ENCODE results near the gene APMAP.

The APMAP gene

GRCh38 chr20:25013478-25014380, 21.2 kb upstream of the APMAP start:
- Histone ChIP-seq H3K36me3 (ENCODE audit: control insufficient read depth in 1 of 2, insufficient read depth in 2 of 2, low read length in 2 of 2) (peaks cover 58 to 64% of the 10 kb centered on the region in 2 donors), H3K4me1 (ENCODE audit: control insufficient read depth in 1 of 2, insufficient read depth in 2 of 2, low read length in 2 of 2) (peaks cover 0 to 6% of the 10 kb centered on the region in 2 donors), H3K9me3 (ENCODE audit: control insufficient read depth in 1 of 2, low read length in 2 of 2) (no peaks in the 10 kb centered on the region), H3K27me3 (ENCODE audit: low read depth, low read length) (no peaks in the 10 kb centered on the region), H3K4me3 (ENCODE audit: low read depth in 1 of 2, low read length in 2 of 2) (no peak overlapping the region), H3K27ac (ENCODE audit: low read length) (no peak overlapping the region)

- H3K27ac ChIP-seq (ENCODE audit: low read length) = no peak overlapping the region
- H3K36me3 ChIP-seq (ENCODE audit: control insufficient read depth in 1 of 2, insufficient read depth in 2 of 2, low read length in 2 of 2) = peaks cover 61 to 65% of the 10 kb centered on the region in 2 donors
- H3K4me3 ChIP-seq (ENCODE audit: low read depth in 1 of 2, low read length in 2 of 2) = no peak overlapping the region
Measured at GRCh38 chr20:25012616-25013189, 20.2 kb upstream of the APMAP start.

GRCh38 chr20:25011831-25012241, 19.3 kb upstream of the APMAP start:
- no peak overlapping the region for H3K27ac ChIP-seq (ENCODE audit: low read length)
- H3K36me3 ChIP-seq (ENCODE audit: control insufficient read depth in 1 of 2, insufficient read depth in 2 of 2, low read length in 2 of 2) = peaks cover 68 to 72% of the 10 kb centered on the region in 2 donors
- H3K27me3 ChIP-seq (ENCODE audit: low read depth, low read length) = no peaks in the 10 kb centered on the region
- H3K4me1 ChIP-seq (ENCODE audit: control insufficient read depth in 1 of 2, insufficient read depth in 2 of 2, low read length in 2 of 2) = peaks cover 0 to 6% of the 10 kb centered on the region in 2 donors
- no peaks in the 10 kb centered on the region for H3K9me3 ChIP-seq (ENCODE audit: control insufficient read depth in 1 of 2, low read length in 2 of 2)
- H3K4me3 ChIP-seq (ENCODE audit: low read depth in 1 of 2, low read length in 2 of 2) = no peak overlapping the region

More at GRCh38 chr20:25012616-25013189, 20.2 kb upstream of the APMAP start:
- Histone ChIP-seq H3K9me3 (ENCODE audit: control insufficient read depth in 1 of 2, low read length in 2 of 2) (no peaks in the 10 kb centered on the region), H3K27me3 (ENCODE audit: low read depth, low read length) (no peaks in the 10 kb centered on the region), H3K4me1 (ENCODE audit: control insufficient read depth in 1 of 2, insufficient read depth in 2 of 2, low read length in 2 of 2) (peaks cover 0 to 6% of the 10 kb centered on the region in 2 donors)

DNA sequence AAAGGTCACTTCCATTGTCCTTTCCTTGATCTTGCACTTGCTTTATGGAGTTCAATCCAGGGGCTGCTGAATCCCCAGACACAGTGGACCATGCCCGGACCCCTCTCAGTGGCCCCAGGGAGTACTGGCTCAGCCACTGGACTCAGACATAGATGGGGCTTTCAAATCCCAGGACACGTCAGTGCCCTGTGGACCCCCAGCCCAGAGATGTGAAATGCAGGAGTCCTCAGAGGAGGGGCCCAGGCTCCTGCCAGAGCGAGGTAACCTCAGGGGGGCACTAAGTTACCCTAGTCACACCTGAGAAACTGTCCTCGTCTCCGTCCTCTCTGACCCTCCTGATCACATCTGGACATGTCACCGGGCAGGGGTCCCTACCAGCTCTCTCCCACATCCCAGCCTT, 18.7 kb upstream of the APMAP start:
- Histone ChIP-seq H3K27ac (ENCODE audit: low read length) (no peak overlapping the region), H3K27me3 (ENCODE audit: low read depth, low read length) (no peaks in the 10 kb centered on the region), H3K9me3 (ENCODE audit: control insufficient read depth in 1 of 2, low read length in 2 of 2) (no peaks in the 10 kb centered on the region), H3K4me3 (ENCODE audit: low read depth in 1 of 2, low read length in 2 of 2) (no peak overlapping the region), H3K36me3 (ENCODE audit: control insufficient read depth in 1 of 2, insufficient read depth in 2 of 2, low read length in 2 of 2) (peaks cover 69 to 78% of the 10 kb centered on the region in 2 donors), H3K4me1 (ENCODE audit: control insufficient read depth in 1 of 2, insufficient read depth in 2 of 2, low read length in 2 of 2) (peaks cover 0 to 9% of the 10 kb centered on the region in 2 donors)

DNA sequence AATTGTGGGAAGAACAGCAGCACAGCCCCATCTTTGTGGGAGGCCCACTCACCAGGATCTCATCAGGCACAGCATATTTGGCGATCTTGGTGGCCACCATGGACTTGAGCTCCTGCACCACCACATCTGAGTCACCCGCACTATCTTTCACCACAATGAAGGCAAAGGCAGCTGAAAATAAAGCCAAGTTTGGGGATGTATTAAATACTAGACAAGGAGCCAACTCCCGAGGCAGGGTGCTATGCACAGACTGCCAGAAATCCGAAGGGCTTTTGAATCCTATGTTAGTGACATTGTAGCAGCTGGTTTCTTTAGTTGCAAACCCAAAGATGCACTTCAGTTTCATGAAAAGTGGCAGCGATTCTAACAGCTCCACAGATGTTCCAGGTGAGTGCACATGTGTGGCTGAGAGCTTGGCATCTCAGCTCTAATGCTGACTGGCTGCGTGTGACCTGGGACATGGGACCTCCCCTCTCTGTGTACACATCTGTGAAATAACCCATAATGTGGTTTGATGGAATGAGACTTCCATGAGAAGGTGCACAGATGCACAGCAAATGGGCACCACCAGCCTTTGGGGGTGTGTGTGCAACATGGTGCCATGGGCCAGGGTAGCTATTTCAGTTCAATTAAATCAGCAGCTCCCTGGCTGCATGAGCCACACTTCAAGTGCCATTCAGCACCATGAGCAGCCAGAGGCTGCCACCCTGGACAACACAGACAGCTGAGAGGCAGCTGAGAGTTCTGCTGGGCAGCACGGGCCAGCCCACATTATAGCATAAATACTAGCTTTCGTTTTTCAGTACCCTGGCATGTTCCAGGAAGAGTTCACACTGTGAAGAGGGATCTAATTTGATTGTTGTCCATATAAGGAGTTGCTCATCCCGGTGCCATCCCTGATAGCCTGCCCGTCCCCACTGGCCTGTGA, 16.9 kb upstream of the APMAP start:
- H3K27ac ChIP-seq (ENCODE audit: low read length) = peak overlapping the region; percentile 45
- H3K27me3 ChIP-seq (ENCODE audit: low read depth, low read length) = no peaks in the 10 kb centered on the region
- H3K4me1 ChIP-seq (ENCODE audit: control insufficient read depth in 1 of 2, insufficient read depth in 2 of 2, low read length in 2 of 2) = peaks cover 0 to 27% of the 10 kb centered on the region in 2 donors
- H3K4me3 ChIP-seq (ENCODE audit: low read depth in 1 of 2, low read length in 2 of 2) = no peak overlapping the region
- H3K9me3 ChIP-seq (ENCODE audit: control insufficient read depth in 1 of 2, low read length in 2 of 2) = no peaks in the 10 kb centered on the region
- H3K36me3 ChIP-seq (ENCODE audit: control insufficient read depth in 1 of 2, insufficient read depth in 2 of 2, low read length in 2 of 2) = peaks cover 70 to 79% of the 10 kb centered on the region in 2 donors

DNA sequence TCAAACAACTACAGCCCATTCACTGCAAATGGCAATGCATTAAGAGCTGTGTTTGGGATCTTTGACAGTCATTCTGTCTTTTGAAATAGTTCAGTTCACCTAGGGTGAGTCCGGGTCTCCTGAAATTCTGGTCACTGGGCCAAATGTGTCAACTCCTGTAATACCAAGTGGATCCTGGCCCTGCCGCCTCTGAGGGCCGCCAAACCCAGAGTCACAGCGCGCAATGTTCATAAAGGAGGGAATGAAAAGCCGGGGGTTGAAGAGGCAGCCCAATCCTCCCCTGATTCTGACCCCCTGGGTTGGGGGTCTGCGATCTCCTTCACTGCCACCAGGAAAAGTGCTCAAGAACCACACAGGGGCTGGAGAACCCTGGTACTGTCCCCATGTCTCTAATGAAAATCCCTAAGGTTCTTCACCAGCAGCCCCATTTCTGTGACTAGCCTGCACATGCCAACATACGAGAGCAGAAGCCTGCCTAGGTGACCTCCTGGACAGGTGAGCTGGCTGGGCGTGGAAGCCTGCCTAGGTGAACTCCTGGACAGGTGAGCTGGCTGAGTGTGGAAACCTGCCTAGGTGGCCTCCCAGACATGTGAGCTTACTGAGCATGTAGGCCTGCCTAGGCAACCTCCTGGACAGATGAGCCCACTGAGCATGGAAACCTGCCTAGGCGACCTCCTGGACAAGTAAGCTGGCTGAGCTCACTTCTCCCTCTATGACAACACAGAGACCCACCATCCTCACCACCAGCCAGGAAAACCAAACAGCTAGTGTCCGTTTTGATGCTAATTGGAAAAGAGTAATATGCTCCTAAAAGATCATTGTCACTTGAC, 16.1 kb upstream of the APMAP start:
- H3K4me1 ChIP-seq (ENCODE audit: control insufficient read depth in 1 of 2, insufficient read depth in 2 of 2, low read length in 2 of 2) = peaks cover 0 to 30% of the 10 kb centered on the region in 2 donors
- no peak overlapping the region for H3K4me3 ChIP-seq (ENCODE audit: low read depth in 1 of 2, low read length in 2 of 2)
- no peaks in the 10 kb centered on the region for H3K9me3 ChIP-seq (ENCODE audit: control insufficient read depth in 1 of 2, low read length in 2 of 2)
- no peaks in the 10 kb centered on the region for H3K27me3 ChIP-seq (ENCODE audit: low read depth, low read length)
- H3K36me3 ChIP-seq (ENCODE audit: control insufficient read depth in 1 of 2, insufficient read depth in 2 of 2, low read length in 2 of 2) = peaks cover 61 to 70% of the 10 kb centered on the region in 2 donors
- peak overlapping the region; percentile 33 for H3K27ac ChIP-seq (ENCODE audit: low read length)

- H3K27ac ChIP-seq (ENCODE audit: low read length) = peak overlapping the region; percentile 70
- peaks cover 52 to 64% of the 10 kb centered on the region in 2 donors for H3K36me3 ChIP-seq (ENCODE audit: control insufficient read depth in 1 of 2, insufficient read depth in 2 of 2, low read length in 2 of 2)
- peaks cover 0 to 30% of the 10 kb centered on the region in 2 donors for H3K4me1 ChIP-seq (ENCODE audit: control insufficient read depth in 1 of 2, insufficient read depth in 2 of 2, low read length in 2 of 2)
- no peaks in the 10 kb centered on the region for H3K27me3 ChIP-seq (ENCODE audit: low read depth, low read length)
- no peak overlapping the region for H3K4me3 ChIP-seq (ENCODE audit: low read depth in 1 of 2, low read length in 2 of 2)
- H3K9me3 ChIP-seq (ENCODE audit: control insufficient read depth in 1 of 2, low read length in 2 of 2) = no peaks in the 10 kb centered on the region
Measured at GRCh38 chr20:25007491-25008305, 15.1 kb upstream of the APMAP start.

DNA sequence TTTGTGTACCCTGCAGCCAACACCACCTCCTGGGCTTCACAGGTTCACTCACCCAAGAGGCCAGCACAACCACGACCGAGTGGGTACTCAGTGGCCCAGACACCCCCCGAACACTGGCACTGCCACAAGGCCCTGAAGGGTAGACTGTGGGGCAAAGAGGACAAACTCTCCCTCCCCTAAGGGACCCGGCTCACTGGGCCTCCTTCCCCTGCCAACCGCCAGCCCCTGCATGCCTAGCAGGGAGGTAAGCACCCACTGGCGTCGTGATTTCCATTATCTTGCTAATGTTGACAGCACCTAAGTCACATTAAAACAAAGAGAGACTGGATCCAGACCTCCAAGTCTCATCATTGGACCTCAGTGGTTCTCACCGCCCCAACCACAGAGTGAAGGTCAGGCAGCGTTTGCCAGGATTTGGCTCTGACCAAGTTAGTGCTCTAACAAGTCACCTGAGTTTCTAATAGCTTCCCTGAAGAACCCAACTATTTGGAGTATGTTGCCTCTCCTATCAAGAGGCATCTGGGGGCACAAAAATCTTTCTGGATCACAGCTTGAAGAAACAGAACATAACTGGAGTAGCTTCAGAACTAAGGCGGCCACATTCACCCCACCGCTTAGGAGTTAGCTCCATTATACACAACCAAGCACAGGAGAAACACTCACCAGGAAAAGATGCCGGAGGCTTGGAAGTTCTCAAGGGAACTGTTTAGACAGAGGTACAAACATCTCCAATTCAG, 14.0 kb upstream of the APMAP start:
- Histone ChIP-seq H3K9me3 (ENCODE audit: control insufficient read depth in 1 of 2, low read length in 2 of 2) (no peaks in the 10 kb centered on the region), H3K36me3 (ENCODE audit: control insufficient read depth in 1 of 2, insufficient read depth in 2 of 2, low read length in 2 of 2) (peaks cover 44 to 55% of the 10 kb centered on the region in 2 donors), H3K27me3 (ENCODE audit: low read depth, low read length) (no peaks in the 10 kb centered on the region), H3K27ac (ENCODE audit: low read length) (peak overlapping the region; percentile 70), H3K4me3 (ENCODE audit: low read depth in 1 of 2, low read length in 2 of 2) (no peak overlapping the region), H3K4me1 (ENCODE audit: control insufficient read depth in 1 of 2, insufficient read depth in 2 of 2, low read length in 2 of 2) (peaks cover 0 to 30% of the 10 kb centered on the region in 2 donors)

- peaks cover 43 to 47% of the 10 kb centered on the region in 2 donors for H3K36me3 ChIP-seq (ENCODE audit: control insufficient read depth in 1 of 2, insufficient read depth in 2 of 2, low read length in 2 of 2)
- peak overlapping the region; percentile 70 for H3K27ac ChIP-seq (ENCODE audit: low read length)
- peaks cover 0 to 30% of the 10 kb centered on the region in 2 donors for H3K4me1 ChIP-seq (ENCODE audit: control insufficient read depth in 1 of 2, insufficient read depth in 2 of 2, low read length in 2 of 2)
- no peaks in the 10 kb centered on the region for H3K27me3 ChIP-seq (ENCODE audit: low read depth, low read length)
- no peaks in the 10 kb centered on the region for H3K9me3 ChIP-seq (ENCODE audit: control insufficient read depth in 1 of 2, low read length in 2 of 2)
- no peak overlapping the region for H3K4me3 ChIP-seq (ENCODE audit: low read depth in 1 of 2, low read length in 2 of 2)
Measured at GRCh38 chr20:25005661-25006060, 13.1 kb upstream of the APMAP start.
